EH (cell line): Measurements from ENCODE around the gene TENT4A.

Experiments
- DNase-seq: peaks from one replicate; pipeline ENCODE4 v3.0.0-alpha.2; 2015; ENCODE audit warnings: low read depth

Gene TENT4A

GRCh38 chr5:6718161-6718681 is 5.0 kb downstream of the TENT4A start:
- DNase-seq = no peak

GRCh38 chr5:6718718-6719117 is 5.5 kb downstream of the TENT4A start:
- DNase-seq = no peak

- no peak for DNase-seq
Measured at GRCh38 chr5:6719417-6719816, 6.2 kb downstream of the TENT4A start.

GRCh38 chr5:6719896-6720560 is 6.8 kb downstream of the TENT4A start:
- peak; percentile 49 for DNase-seq

- DNase-seq = no peak
Measured at GRCh38 chr5:6720561-6720921, 7.3 kb downstream of the TENT4A start.

GRCh38 chr5:6721442-6721841 is 8.2 kb downstream of the TENT4A start:
- DNase-seq = no peak

GRCh38 chr5:6722015-6722414 is 8.8 kb downstream of the TENT4A start:
- peak; percentile 44 for DNase-seq

GRCh38 chr5:6723122-6723815 is 10.0 kb downstream of the TENT4A start:
- DNase-seq = no peak

GRCh38 chr5:6723816-6724300 is 10.6 kb downstream of the TENT4A start:
- no peak for DNase-seq

GRCh38 chr5:6724321-6724929 is 11.2 kb downstream of the TENT4A start:
- no peak for DNase-seq

- no peak for DNase-seq
Measured at GRCh38 chr5:6725421-6725820, 12.2 kb downstream of the TENT4A start.

GRCh38 chr5:6726006-6726405 is 12.8 kb downstream of the TENT4A start:
- DNase-seq = no peak

- DNase-seq = no peak
Measured at GRCh38 chr5:6727231-6727630, 14.0 kb downstream of the TENT4A start.

GRCh38 chr5:6728011-6728794 is 15.0 kb downstream of the TENT4A start:
- no peak for DNase-seq

- DNase-seq = no peak
Measured at GRCh38 chr5:6728795-6729183, 15.6 kb downstream of the TENT4A start.

- no peak for DNase-seq
Measured at GRCh38 chr5:6729386-6730310, 16.4 kb downstream of the TENT4A start.

- DNase-seq = no peak
Measured at GRCh38 chr5:6730407-6730806, 17.2 kb downstream of the TENT4A start.

GRCh38 chr5:6730807-6731206 is 17.6 kb downstream of the TENT4A start:
- no peak for DNase-seq

GRCh38 chr5:6731465-6732237 is 18.4 kb downstream of the TENT4A start:
- peak; percentile 28 for DNase-seq

- DNase-seq = peak; percentile 88
Measured at GRCh38 chr5:6732634-6733410, 19.6 kb downstream of the TENT4A start.
